Ishikawa (cell line): ENCODE measurements around the gene MCF2L.

Experiments
- CEBPB ChIP-seq: IDR thresholded peaks from 2 replicates; pipeline ENCODE4 v1.6.1; 2012
- CREB1 ChIP-seq: IDR thresholded peaks from 2 replicates; pipeline ENCODE4 v1.6.1; 2012; ENCODE audit warnings: low read depth
- EGR1 ChIP-seq: IDR thresholded peaks from 2 replicates; pipeline ENCODE4 v1.6.1; 2012
- EP300 ChIP-seq: IDR thresholded peaks from 2 replicates; pipeline ENCODE4 v1.6.1; 2012; ENCODE audit warnings: borderline replicate concordance
- FOXM1 ChIP-seq: IDR thresholded peaks from 2 replicates; pipeline ENCODE4 v1.6.1; 2012; ENCODE audit warnings: low read depth, borderline replicate concordance
- NFIC ChIP-seq: IDR thresholded peaks from 2 replicates; pipeline ENCODE4 v1.6.1; 2012
- RAD21 ChIP-seq: IDR thresholded peaks from 2 replicates; pipeline ENCODE4 v1.6.1; 2012; ENCODE audit warnings: low read depth
- TAF1 ChIP-seq: IDR thresholded peaks from 2 replicates; pipeline ENCODE4 v1.6.1; 2012; ENCODE audit warnings: low read depth, mild to moderate bottlenecking
- TCF12 ChIP-seq: IDR thresholded peaks from 2 replicates; pipeline ENCODE4 v1.6.1; 2012; ENCODE audit warnings: low read depth
- TEAD4 ChIP-seq: IDR thresholded peaks from 2 replicates; pipeline ENCODE4 v1.6.1; 2012
- YY1 ChIP-seq: IDR thresholded peaks from 2 replicates; pipeline ENCODE4 v1.6.1; 2012; ENCODE audit warnings: low read depth
- ZBTB7A ChIP-seq: IDR thresholded peaks from 2 replicates; pipeline ENCODE4 v1.6.1; 2012; ENCODE audit warnings: low read depth
- TF ChIP-seq, protein P1 (sequence below): IDR thresholded peaks from 2 replicates; pipeline ENCODE4 v1.6.1; 2012; ENCODE audit warnings: low read depth, mild to moderate bottlenecking
- TF ChIP-seq, protein P2 (sequence below): IDR thresholded peaks from 2 replicates; pipeline ENCODE4 v1.6.1; 2012
- TF ChIP-seq, protein P3 (sequence below): IDR thresholded peaks from 2 replicates; pipeline ENCODE4 v1.6.1; 2012

Gene MCF2L

DNA sequence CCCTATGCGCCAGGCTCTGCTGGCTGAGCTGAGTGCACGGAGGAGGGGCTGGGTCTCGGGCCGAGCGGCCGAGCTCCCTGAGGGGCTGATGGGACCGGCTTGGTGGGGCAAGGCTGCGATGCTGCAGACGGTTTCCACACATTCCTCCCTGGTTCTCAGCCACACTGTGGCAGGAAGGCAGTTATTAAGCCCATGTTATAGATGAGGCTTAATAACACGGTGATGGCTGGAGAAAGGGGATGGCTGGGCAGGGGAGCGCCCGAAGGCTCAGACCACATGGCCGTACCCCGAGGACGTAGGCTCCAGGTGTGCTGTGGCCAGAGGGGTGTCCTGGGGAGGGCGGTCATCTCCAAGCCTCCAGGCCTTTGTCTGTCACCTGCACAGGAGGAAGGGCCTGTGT, 58.6 kb downstream of the MCF2L start:
- TF ChIP-seq YY1: no peak
- TF ChIP-seq ZBTB7A: no peak
- no peak for TF ChIP-seq TAF1
- no peak for TF ChIP-seq TEAD4
- TF ChIP-seq, protein P1, sequence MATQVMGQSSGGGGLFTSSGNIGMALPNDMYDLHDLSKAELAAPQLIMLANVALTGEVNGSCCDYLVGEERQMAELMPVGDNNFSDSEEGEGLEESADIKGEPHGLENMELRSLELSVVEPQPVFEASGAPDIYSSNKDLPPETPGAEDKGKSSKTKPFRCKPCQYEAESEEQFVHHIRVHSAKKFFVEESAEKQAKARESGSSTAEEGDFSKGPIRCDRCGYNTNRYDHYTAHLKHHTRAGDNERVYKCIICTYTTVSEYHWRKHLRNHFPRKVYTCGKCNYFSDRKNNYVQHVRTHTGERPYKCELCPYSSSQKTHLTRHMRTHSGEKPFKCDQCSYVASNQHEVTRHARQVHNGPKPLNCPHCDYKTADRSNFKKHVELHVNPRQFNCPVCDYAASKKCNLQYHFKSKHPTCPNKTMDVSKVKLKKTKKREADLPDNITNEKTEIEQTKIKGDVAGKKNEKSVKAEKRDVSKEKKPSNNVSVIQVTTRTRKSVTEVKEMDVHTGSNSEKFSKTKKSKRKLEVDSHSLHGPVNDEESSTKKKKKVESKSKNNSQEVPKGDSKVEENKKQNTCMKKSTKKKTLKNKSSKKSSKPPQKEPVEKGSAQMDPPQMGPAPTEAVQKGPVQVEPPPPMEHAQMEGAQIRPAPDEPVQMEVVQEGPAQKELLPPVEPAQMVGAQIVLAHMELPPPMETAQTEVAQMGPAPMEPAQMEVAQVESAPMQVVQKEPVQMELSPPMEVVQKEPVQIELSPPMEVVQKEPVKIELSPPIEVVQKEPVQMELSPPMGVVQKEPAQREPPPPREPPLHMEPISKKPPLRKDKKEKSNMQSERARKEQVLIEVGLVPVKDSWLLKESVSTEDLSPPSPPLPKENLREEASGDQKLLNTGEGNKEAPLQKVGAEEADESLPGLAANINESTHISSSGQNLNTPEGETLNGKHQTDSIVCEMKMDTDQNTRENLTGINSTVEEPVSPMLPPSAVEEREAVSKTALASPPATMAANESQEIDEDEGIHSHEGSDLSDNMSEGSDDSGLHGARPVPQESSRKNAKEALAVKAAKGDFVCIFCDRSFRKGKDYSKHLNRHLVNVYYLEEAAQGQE: no peak
- no peak for TF ChIP-seq NFIC
- TF ChIP-seq FOXM1: no peak
- no peak for TF ChIP-seq CEBPB
- no peak for TF ChIP-seq CREB1
- no peak for TF ChIP-seq RAD21

DNA sequence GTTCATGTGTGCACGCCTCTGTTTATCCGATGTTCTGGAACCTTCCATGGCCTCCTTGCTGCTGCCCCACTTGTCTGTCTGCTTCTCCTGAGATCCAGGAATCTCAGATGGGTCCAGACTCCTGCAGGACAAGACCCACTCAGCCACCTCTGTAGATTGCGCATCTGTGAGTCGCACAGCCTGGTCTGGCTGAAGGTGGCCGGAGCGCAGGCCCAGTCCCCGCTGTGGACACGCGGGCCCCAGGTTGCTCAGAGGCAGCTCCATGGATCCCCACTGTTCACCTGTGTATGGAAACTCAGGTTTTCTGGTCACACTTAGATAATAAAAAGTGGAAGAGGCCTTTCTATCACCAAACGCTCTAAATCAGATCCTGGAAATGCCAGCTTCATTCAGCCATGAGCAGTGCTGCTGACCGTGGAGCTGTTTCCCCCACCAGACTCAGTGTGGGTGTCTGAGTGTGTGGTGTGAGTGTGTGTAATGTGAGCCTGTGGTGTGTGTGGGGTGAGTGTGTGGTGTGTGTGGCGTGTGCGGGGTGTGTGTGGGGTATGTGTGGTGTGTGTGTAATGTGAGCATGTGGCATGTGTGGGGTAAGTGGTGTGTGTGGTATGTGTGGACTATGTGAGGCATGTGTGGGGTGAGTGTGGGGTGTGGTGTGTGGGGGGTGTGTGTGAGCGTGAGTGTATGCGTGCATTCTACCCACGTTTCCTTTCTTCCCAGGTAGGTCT, 59.5 kb downstream of the MCF2L start:
- TF ChIP-seq, protein P2, sequence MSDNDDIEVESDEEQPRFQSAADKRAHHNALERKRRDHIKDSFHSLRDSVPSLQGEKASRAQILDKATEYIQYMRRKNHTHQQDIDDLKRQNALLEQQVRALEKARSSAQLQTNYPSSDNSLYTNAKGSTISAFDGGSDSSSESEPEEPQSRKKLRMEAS: no peak
- TF ChIP-seq TCF12: no peak

DNA sequence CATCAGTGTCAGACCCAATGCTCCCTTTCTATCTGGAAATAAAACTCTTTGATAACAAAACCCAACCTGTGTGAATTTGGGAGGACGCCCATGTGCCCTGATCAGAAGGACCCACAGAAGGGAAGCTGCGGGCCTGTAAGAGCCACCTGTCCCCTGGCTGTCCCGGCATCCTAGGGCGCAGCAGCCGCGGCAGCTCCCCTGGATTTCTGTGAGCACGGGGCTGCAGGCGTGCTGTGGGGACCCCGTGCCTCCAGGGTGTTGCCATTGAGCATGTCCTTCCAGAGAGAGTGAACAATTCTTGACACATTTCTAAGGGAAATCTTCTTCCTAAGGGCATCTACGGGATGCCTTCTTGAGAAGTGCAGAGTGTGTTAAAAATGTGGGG, 60.0 kb downstream of the MCF2L start:
- TF ChIP-seq NFIC: no peak
- no peak for TF ChIP-seq TEAD4
- no peak for TF ChIP-seq CEBPB
- no peak for TF ChIP-seq ZBTB7A
- TF ChIP-seq, protein P1: no peak
- no peak for TF ChIP-seq TCF12
- TF ChIP-seq, protein P2: no peak
- TF ChIP-seq YY1: no peak
- TF ChIP-seq RAD21: no peak
- TF ChIP-seq EP300: no peak
- no peak for TF ChIP-seq CREB1
- TF ChIP-seq, protein P3, sequence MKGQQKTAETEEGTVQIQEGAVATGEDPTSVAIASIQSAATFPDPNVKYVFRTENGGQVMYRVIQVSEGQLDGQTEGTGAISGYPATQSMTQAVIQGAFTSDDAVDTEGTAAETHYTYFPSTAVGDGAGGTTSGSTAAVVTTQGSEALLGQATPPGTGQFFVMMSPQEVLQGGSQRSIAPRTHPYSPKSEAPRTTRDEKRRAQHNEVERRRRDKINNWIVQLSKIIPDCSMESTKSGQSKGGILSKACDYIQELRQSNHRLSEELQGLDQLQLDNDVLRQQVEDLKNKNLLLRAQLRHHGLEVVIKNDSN: no peak
- no peak for TF ChIP-seq TAF1

DNA sequence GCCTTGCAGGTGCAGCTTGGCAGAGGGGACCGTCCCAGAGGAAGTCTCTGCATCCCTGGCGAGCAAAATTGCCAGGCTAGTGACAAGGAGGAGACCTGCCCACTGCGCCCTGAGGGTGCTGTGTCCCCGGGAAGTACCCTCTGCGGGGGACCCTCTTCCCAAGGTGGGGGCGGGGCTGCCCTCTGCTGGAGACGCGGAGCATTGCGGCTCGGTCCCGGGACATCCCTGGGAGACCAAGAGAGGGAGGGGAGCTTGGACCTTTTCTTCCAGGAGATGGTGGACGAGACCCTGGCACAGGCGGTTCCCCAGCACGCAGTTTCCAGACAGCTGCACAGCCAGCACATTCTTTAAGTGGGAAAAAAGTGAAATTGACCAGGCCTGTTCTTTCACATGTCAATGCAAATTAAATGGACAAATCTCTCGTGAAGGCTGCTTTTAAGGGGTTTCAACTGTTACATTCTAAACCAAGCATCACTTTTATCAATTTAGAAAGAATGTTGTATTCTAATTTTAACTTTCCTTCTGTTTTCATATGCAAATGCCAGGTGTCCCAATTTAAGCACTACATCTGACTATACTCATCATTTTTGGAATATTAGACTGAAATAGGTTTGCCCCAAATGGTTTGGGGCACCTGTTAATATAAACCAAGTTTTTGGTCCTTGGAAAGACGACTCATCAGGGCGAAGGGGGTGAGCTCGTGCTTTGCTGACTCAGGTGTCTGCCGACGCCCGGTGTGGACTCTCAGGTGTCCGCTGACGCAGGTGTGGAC, 60.7 kb downstream of the MCF2L start:
- TF ChIP-seq, protein P3: no peak
- TF ChIP-seq, protein P1: no peak
- TF ChIP-seq EP300 (no peak), TCF12 (no peak), RAD21 (peak; percentile 86), ZBTB7A (peak; percentile 92; the same call in 1 of the 2 replicates), NFIC (no peak), EGR1 (no peak), FOXM1 (no peak), CREB1 (no peak), CEBPB (no peak), TEAD4 (no peak), TAF1 (no peak)
- TF ChIP-seq, protein P2: no peak
